ENCODE results near the gene LRRIQ3.
"Not testable (repeated sequence)": the region's sequence is repeated elsewhere in the genome, so short reads cannot be mapped to it uniquely, and the experiment has no call there.

The LRRIQ3 gene

GRCh38 chr1:74197657-74198552 lies at the start of gene LRRIQ3, which contains the start of gene FPGT:
Gene LRRIQ3 (minus strand): TSS chr1:74198176. CDS start chr1:74183684, 14,492 bp downstream.
Gene FPGT (plus strand): TSS chr1:74198242. CDS start chr1:74198279, 37 bp downstream.
- peak; percentile 95 to 98 (median 98) for DNase-seq

GRCh38 chr1:74246315-74246714 lies 48.3 kb upstream of the LRRIQ3 start:
- DNase-seq, result no peak

GRCh38 chr1:74245168-74245772 lies 47.3 kb upstream of the LRRIQ3 start:
- no peak for DNase-seq

GRCh38 chr1:74237787-74238186 lies 39.8 kb upstream of the LRRIQ3 start:
- no peak for DNase-seq

- DNase-seq, result no peak
These were observed 39.1 kb upstream of the LRRIQ3 start for GRCh38 chr1:74237035-74237434.

GRCh38 chr1:74236440-74236839 lies 38.5 kb upstream of the LRRIQ3 start:
- no peak for DNase-seq

GRCh38 chr1:74235153-74235552 lies 37.2 kb upstream of the LRRIQ3 start, which contains the start of gene TNNI3K:
Gene TNNI3K (plus strand): TSS chr1:74235387. CDS start chr1:74235452, 65 bp downstream.
- no peak for DNase-seq

- no peak for DNase-seq
These were observed 25.5 kb upstream of the LRRIQ3 start for GRCh38 chr1:74223453-74223852.

GRCh38 chr1:74222701-74223100 lies 24.7 kb upstream of the LRRIQ3 start:
- DNase-seq, result no peak

GRCh38 chr1:74215229-74215628 lies 17.3 kb upstream of the LRRIQ3 start:
- no peak for DNase-seq

- no peak for DNase-seq
These were observed 7.3 kb upstream of the LRRIQ3 start for GRCh38 chr1:74205266-74205665.

- peak; percentile 38 to 60 (median 58) for DNase-seq
These were observed 1.5 kb upstream of the LRRIQ3 start for GRCh38 chr1:74199504-74199903.

- no peak for DNase-seq
These were observed 721 bp downstream of the LRRIQ3 start for GRCh38 chr1:74197255-74197654.

- DNase-seq, result no peak
These were observed 2.6 kb downstream of the LRRIQ3 start for GRCh38 chr1:74195339-74195738.

GRCh38 chr1:74193908-74194307 lies 4.1 kb downstream of the LRRIQ3 start:
- no peak for DNase-seq

- peak; percentile 46 to 76 (median 64) for DNase-seq
These were observed 17.5 kb downstream of the LRRIQ3 start for GRCh38 chr1:74180490-74180889.

GRCh38 chr1:74174423-74174822 lies 23.6 kb downstream of the LRRIQ3 start:
- DNase-seq, result not testable (repeated sequence)

- DNase-seq, result no peak
These were observed 35.6 kb downstream of the LRRIQ3 start for GRCh38 chr1:74162333-74162732.

GRCh38 chr1:74161497-74161896 lies 36.5 kb downstream of the LRRIQ3 start:
- no peak for DNase-seq

- no peak for DNase-seq
These were observed 37.9 kb downstream of the LRRIQ3 start for GRCh38 chr1:74160046-74160445.

GRCh38 chr1:74145086-74145485 lies 52.9 kb downstream of the LRRIQ3 start:
- no peak for DNase-seq

GRCh38 chr1:74117370-74117769 lies 80.6 kb downstream of the LRRIQ3 start:
- not testable (repeated sequence) for DNase-seq

- no peak for DNase-seq
These were observed 84.6 kb downstream of the LRRIQ3 start for GRCh38 chr1:74113333-74113732.

- DNase-seq, result no peak
These were observed 90.6 kb downstream of the LRRIQ3 start for GRCh38 chr1:74107394-74107793.
